ENCODE results near the gene ZNF256.

The ZNF256 gene

GRCh38 chr19:57947419-57948134, at the start of gene ZNF256:
TSS of gene ZNF256 (minus strand) at chr19:57947706. CDS start at chr19:57947474, 232 bp downstream.
- FAIRE-seq, result no peak

DNA sequence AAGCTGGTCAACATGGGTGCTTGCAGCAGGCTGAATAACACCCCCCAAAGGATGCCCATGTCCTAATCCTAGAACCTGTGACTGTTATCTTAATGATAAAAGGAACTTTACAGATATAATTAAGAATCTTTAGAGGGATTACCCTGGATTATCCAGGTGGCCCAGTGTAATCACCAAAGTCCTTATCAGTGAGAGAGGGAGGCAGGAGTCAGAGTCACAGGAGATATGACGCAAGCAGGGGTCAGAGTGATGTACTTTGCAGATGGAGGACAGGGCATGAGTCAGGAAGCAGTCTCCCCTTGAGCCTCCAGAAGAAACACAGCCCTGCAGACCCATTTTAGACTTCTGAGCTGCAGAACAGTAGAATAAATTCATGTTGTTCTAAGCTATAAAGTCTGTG, 45.3 kb upstream of the ZNF256 start:
- FAIRE-seq, result no peak

DNA sequence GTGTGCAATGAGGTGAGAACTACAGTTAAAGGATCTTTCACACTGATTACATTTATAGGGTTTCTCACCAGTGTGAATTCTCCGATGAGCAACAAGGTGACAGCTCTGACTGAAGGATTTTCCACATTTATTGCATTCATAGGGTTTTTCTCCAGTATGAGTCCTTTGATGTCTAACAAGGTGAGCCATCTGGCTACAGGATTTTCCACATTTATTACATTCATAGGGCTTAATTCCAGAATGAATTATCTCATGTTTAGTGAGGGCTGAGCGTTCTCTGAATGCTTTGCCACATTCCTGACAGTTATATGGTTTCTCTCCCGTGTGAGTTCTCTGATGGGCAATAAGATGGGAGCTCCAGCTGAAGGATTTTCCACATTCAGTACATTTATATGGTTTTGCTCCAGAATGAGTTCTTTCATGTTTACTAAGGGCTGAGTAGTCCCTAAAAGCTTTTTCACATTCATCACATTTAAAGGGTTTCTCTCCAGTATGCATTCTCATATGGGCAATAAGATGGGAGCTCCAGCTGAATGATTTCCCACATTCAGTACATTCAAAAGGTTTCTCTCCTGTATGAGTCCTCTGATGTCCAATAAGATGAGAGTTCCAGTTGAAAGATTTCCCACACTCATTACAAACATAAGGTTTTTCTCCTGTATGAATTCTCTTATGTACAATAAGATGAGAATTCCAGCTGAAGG, 31.2 kb upstream of the ZNF256 start:
- no peak for FAIRE-seq

DNA sequence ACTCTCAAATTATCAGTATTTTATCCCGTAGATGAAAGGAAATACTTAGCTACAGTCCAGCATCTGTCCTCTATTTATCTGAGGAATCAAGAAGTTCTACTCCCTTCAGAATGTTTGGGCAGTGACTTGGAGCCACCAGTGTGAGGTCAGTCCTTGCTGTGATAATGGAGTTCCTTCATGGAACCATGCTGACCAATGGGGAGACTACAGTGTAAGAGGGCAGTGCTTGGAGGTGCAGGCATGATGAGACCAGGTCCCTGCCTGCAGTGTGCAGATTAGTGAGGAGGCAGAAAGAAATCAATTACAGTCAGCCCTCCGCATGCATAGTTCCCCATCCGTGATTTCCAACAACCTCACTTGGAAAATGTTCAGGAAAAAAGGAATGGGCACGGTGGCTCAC, 26.9 kb upstream of the ZNF256 start, which contains the start of gene C19orf18:
C19orf18 (minus strand) TSS at position 101 of the 400 bp plus-strand sequence. CDS start 102 bp downstream, outside the sequence.
- FAIRE-seq, result no peak

DNA sequence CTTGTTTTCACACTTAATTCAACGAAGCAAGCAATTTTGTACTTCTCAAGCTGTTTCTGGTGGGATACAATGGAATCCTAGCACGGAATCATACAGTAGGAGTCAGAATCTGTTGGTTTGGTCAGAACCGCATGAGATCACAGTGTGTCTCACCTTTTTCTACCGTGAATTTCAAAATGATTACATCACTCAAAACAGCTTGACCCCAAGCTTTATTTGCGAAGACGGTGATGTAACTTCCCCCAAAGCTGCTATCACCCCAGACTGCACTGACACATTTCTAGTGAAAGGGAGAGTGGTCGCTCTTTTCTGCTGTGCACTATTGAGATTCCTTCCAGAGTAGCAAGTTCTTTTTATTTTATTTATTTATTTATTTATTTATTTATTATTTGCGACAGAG, 17.3 kb upstream of the ZNF256 start:
- no peak for FAIRE-seq

DNA sequence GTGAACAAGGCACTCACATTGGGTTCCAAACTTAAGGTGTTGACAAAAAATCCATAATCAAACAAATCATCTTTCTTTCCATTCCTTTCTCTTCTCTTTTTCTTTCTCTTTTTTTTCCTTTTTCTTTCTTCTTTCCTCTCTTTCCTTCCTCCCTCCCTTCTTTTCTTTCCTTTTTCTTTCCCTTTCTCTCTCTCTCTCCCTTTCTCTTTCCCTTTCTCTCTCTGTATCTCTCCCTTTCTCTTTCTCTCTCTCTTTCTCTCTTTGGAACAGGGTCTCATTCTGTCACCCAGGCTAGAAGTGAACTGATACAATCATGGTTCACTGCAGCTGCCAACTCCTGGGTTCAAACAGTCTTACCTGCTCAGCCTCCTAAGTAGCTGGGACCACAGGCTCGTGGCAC, 14.3 kb upstream of the ZNF256 start:
- no peak for FAIRE-seq

- FAIRE-seq, result no peak
Measured at GRCh38 chr19:57954996-57955395, 7.5 kb upstream of the ZNF256 start.

DNA sequence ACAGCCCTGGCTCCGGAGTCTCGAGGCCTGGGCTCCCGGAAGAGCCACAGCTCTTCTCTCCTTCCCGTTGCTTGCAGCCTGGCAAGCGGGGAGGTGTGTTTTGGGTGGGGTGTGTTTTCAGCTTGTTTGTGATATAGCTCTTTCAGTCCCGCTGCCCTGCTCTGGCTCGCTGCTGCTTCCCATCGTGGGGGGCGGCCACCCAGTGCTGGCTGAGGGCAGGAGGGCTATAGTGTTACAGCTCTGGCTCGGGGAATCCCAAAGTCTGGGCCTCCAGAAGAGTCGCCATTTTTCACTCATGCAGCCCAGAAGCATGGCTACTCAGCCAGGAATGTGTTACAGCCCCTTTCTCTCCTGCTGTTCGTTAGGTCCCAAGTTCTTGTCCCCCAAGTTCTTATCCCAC, 2.2 kb upstream of the ZNF256 start:
- no peak for FAIRE-seq

DNA sequence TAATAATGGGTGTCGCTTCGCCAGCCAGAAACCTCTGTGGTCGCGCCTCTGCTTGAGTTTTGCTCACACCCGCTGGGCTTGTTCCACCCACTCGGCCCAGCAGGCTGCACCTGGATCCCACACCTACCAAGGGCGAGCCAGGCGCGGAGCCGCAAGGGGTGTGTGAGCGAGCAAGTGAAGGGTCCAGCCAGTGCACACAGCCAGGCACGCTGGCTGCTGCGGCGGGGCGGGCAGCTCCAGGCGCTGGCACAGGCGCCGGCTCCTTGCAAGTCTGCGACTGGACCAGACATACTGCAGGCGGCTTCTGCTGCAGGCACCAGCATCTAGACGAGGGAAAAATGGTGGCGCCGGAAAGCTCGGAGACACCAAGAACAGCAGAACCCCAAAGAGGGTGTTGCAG, 1.8 kb upstream of the ZNF256 start:
- FAIRE-seq, result no peak

GRCh38 chr19:57947088-57947418, 453 bp downstream of the ZNF256 start:
- no peak for FAIRE-seq

DNA sequence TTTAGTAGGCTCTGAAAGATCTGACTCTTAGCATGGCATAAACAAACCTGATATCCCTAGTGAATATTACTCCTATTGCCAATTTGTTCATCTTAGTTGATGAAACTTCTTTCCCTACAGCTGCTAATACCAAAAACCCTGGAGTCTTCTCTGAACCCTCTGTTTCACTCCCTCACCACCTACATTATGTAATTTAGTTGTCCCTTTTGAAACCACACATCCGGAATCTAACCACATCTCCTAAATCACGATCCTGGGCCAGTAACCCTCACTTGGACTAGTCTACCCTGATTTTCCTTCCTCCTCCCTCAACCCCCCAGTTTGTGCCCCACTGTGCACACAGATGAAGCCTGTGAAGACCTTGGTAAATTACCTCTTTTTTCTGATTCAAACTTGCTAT, 1.2 kb downstream of the ZNF256 start:
- no peak for FAIRE-seq

DNA sequence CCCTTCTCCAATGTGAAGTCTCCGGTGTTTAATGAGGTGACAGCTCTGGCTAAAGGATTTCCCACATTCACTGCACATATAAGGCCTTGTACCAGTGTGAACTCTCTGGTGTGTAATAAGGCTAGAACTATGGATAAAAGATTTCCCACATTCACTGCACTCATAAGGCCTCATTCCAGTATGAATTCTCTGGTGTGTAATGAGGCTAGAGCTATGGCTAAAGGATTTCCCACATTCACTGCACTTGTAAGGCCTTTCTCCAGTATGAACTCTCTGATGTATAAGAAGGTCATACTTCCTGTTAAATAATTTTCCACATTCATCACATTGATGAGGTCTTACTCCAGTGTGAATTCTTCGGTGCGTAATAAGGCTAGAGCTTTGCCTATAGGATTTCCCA, 5.9 kb downstream of the ZNF256 start:
- no peak for FAIRE-seq

- FAIRE-seq, result no peak
Measured at GRCh38 chr19:57935731-57936130, 11.8 kb downstream of the ZNF256 start.

- peak; percentile 70 for FAIRE-seq
Measured at GRCh38 chr19:57934820-57935665, 12.5 kb downstream of the ZNF256 start, which contains the start of gene ZNF418. TSS of gene ZNF418 (minus strand) at chr19:57935402. CDS start at chr19:57933822, 1,580 bp downstream.

DNA sequence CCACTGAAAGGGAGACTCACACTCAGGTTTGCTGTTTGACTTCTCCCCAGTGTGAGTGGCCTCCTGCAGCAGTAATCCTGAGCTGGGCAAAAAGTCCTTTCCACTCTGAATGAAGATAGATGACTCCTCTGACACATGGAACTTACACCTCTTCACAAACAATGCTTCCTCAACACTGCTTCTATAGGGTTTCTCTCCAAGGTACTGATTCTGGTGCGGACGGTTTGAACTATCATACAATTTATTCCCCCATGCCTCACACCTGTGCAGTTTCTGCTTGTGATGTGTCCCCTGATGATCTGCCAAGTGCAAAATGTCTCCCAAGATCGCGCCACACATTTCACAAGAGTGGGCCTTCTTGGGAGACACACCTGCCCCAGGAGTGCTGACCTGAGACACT, 19.9 kb downstream of the ZNF256 start:
- FAIRE-seq, result no peak

DNA sequence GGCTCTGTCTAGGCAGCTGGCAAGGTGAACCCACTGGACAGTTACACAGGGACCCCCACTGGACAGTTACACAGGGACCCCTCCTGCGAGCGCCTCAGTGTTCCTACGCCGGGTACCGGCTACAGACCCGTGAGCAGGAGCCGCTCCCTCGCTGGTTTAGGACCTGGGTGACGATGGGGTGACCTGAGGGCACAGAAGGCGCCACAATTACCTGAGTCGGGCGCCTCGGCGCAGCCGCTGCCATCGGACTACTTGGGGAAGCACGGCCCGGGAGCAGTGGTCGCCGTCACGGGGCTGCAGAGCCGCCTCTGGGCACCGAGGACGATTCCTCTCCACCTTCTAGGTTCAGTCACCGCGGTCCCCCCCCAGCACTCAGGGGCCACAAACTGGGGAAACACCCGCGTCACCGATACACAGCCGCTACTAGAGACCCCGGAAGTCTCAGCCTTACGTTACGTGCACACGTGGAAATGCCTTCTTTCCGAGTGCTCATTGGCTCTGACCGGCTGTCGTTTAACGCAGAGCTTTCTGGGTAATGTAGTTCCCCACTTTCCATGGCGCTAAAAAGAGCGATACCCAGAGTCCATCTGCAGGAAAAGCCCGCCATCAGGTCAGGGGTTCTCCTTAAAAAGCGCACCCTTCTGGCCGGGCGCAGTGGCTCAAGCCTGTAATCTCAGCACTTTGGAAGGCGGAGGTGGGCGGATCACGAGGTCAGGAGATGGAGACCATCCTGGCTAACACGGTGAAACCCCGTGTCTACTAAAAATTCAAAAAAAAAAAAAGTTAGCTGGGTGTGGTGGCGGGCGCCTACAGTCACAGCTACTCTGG, 31.1 kb downstream of the ZNF256 start, which contains the start of gene ZNF417:
ZNF417 (minus strand) TSS at position 425 of the 828 bp plus-strand sequence; CDS start at position 244, 181 bp downstream.
- peak; percentile 98 for FAIRE-seq

- FAIRE-seq, result no peak
Measured at GRCh38 chr19:57914531-57914930, 33.0 kb downstream of the ZNF256 start.

GRCh38 chr19:57907394-57907793, 40.1 kb downstream of the ZNF256 start:
- FAIRE-seq, result no peak

- FAIRE-seq, result no peak
Measured at GRCh38 chr19:57905258-57905657, 42.2 kb downstream of the ZNF256 start.

DNA sequence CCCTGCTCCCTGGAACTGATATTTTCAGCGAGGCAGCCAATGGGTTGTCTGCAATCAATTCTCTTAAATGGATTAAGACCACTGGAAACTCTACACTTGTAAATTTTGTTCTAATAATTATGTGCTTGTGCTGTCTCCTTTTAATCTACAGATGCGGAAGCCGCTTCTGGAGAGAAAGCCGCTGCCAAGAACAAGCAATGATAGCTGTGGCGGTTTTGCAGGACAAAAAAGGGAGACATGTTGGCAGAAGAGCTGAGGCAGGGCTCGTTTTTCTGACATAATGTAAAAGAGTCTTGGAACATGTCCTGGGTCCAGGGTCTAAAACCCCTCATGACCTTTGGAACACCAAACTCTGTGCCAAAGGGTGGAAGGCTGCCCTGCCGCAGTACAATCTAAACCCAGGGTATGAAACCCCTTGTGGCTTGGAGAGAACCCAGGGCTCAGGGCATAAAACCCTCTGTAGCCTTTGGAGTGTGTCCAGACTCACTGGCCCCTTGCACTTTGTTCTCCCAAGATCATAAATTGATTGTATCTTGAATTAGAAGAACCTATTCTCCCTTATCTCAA, 43.8 kb downstream of the ZNF256 start:
- no peak for FAIRE-seq

DNA sequence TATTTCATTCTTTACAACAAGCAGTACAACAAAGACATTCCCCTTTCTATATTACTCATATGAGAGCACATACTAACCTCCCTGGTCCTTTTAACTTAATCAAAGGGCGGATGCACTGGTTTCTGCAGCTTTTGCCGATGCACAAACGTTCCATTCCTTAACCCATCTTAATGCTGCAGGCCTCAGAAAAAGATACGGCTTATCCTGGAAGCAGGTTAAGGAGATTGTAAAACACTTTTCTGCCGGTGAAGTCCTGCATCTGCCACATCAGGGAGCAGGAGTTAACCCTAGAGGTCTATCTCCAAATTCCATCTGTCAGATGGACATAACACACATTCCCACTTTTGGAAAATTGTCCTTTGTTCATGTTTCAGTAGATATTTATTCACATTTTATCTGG, 47.2 kb downstream of the ZNF256 start:
- FAIRE-seq, result no peak

All from islet of Langerhans (tissue), 1 donor.